GM18508 (cell line): Measurements from ENCODE around the gene CTSC.
"Not testable (repeated sequence)": the region's sequence is repeated elsewhere in the genome, so short reads cannot be mapped to it uniquely, and the experiment has no call there.

Experiments
- ATAC-seq: cut with Tn5 transposase; IDR thresholded peaks from one replicate; pipeline ENCODE4 v1.9.1; 2021; ENCODE audit warnings: moderate number of reproducible peaks; ENCODE audit not compliant: insufficient read depth, unreplicated experiment

Gene CTSC

DNA sequence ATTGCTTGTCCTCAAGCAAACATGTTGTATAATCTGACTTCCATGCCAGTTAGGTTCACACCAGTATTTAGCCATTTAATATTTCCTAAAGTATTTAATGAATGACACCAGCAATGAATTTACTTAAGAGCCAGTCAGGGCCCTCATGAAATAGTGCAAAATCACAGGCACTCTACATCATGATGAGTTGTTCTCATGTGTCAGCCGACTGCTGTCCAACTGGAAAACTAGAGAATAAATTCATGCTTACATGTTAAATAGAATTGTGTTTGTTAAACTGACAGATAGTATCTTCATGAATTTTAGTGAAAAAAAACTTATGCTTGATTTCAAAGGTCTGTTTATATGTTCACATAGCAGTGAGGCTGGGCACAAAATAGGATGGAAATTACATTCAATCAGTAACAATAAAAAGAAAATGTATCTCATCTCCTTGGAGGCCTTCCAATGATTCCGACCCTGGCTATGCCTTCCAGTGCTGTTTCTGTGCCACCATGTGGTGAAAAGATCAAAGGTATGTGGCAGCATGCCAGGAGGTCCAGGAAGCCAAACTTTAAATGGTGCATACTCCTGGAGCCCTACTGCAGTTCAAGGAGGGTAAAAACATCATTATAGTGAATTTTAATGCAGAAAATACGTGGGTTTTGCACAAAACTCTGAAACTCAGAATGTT lies 45.2 kb downstream of the CTSC start:
- ATAC-seq: no peak

DNA sequence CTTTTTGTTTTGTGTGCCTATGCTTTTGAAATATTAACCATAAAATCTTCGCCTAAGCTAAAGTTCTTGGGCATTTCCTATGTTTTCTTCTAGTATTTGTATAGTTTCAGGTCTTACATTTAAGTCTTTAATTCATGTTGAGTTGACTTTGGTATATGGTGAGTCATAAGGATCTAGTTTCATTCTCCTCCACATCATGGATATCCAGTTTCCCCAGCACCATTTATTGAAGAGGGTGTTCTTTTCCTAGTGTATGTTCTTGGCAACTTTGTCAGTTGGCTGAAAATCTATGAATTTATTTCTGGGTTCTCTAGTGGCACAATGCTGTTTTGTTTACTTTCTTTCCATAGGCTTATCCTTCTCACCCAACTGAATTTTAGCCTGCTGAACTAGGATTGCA lies 49.0 kb downstream of the CTSC start:
- ATAC-seq: no peak

DNA sequence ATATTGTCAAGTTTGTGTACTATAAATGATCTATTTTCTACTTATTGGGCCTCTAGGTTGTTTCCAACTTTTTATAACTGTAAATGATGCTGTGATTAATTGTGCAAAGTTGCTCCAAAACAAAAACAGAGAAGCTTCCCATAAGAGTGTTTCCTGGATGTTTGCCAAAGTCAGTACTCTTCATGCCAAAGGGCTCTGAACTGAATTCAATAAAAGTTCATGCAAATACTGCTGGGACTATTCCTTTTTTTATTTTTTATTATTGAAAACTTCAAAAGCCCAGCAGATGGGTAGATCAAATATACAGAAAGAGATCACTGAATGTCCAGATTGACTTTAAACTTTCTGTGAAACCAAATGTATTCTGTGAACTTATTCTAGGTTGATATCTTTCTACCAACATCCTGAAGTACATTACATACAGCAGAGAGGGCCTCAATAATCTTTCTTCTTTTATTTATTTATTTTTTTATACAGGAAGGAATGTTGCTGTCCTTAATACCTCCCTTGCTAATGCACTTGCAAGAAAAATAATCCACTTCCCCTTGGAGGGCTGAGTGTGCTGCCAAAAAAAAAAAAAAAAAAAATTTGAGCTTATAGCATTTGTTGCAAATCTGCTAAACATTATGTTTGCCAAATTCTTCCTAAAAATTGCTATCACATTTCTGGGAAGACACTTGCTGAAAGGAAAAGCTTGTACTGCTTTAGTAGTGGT lies 53.0 kb downstream of the CTSC start:
- ATAC-seq: no peak

DNA sequence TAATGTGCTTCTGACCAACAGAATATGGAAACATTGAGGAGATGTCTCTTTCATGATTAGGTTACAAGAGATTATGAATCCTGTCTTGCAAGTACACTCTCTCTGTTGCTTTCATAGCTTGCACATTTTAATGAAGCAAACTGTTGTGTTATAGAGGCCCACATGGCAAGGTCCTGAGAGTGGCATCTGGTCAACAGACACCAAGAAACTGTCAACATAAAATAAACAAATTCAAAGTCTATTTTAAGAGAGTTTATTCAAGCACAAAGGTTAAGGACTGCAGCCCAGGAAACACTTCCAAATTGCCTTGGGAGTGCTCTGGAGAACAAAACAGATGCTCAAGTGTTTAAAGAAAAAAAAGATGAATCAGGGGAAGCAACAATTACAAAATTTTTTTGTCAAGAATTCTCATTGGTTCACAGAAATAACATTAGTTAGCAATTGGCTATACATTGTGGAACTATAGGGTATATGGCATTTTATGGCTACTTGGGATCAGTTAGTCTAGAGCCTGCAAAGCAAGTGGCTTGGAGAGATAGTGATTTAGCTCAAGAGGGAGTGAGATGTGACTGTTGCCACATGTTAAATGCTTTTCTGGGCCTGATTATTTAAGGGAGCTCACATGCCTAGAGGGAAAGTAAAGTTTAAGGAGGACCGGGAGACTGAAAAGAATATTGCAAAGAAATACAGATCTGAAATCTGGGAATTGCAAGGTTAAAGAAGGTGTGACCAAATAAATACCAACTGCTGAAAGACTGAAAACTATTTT lies 54.6 kb downstream of the CTSC start:
- no peak for ATAC-seq

- ATAC-seq: no peak
Measured at GRCh38 chr11:88281317-88281712, 56.2 kb downstream of the CTSC start.

GRCh38 chr11:88280673-88281316 lies 56.7 kb downstream of the CTSC start:
- ATAC-seq: no peak

GRCh38 chr11:88277349-88277915 lies 60.1 kb downstream of the CTSC start:
- ATAC-seq: no peak

- no peak for ATAC-seq
Measured at GRCh38 chr11:88275636-88276035, 61.9 kb downstream of the CTSC start.

DNA sequence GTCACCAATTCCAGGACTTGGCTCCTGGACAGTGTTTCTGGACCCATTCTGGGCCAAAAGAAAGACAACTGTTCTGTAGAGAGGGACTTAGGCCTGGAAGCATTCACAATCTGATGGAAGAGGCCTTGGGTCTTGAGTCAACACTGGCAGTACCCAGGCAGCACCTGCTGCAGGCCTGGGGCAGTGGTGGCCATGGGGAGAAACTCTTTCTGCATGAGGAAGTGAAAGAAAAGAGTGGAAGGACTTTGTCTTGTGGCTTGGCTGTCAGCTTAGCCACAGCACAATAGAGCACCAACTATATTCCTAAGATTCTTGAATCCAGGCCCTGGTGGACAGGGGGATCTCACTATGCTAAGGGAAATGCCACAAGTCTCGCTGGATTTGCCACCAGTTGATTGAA lies 70.6 kb downstream of the CTSC start:
- ATAC-seq: no peak

- no peak for ATAC-seq
Measured at GRCh38 chr11:88266157-88266556, 71.4 kb downstream of the CTSC start.

GRCh38 chr11:88259431-88259830 lies 78.1 kb downstream of the CTSC start:
- no peak for ATAC-seq

DNA sequence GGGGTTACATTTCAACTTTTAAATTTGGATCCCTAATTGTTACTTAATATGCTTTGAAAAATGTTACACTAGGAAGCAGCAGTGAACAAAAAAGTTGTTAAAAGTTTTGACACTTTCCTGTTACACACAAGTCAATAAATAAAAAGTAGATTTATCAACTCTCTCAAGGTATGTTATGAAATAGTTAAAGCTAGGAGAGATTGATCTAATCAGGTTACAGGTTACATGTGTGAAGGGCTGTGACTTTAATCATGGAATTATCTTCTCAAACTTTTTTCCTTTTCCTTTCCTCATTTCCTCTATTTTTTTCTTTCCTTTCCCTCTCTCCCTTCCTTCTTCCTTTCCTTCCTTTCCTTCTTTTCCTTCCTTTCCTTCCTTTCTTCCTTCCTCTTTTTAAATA lies 85.3 kb downstream of the CTSC start:
- ATAC-seq: no peak

- no peak for ATAC-seq
Measured at GRCh38 chr11:88250566-88251242, 86.8 kb downstream of the CTSC start.

GRCh38 chr11:88249706-88250105 lies 87.8 kb downstream of the CTSC start:
- ATAC-seq: no peak

DNA sequence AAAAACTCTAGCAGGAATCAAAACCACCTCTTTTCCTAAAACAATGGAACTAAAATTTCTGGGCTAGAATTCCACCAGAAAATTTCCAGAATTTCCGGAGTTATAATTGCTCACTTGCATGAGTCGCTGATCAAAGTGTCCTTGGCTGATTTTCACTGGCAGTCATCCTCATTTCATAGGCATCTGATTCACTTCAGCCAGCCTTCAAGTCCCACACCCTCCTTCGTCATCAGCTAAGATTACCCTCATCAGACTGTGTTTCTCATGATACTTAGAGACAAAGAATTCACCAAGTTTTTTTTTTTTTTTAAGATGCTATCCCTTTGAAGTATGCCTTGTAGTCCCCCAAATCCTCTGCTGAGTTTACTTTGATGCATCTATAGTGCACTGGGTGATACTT lies 90.8 kb downstream of the CTSC start:
- no peak for ATAC-seq

DNA sequence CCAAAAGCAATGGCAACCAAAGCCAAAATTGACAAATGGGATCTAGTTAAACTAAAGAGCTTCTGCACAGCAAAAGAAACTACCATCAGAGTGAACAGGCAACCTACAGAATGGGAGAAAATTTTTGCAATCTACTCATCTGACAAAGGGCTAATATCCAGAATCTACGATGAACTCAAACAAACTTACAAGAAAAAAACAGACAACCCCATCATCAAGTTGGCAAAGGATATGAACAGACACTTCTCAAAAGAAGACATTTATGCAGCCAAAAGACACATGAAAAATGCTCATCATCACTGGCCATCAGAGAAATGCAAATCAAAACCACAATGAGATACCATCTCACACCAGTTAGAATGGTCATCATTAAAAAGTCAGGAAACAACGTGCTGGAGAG lies 92.0 kb downstream of the CTSC start:
- ATAC-seq: not testable (repeated sequence)
